ENCODE data around the gene DNAH1. TPM values are rescaled to one million over a fixed set of nuclear protein-coding genes. Genes with fewer than 3 reads are reported as not detected.

The DNAH1 gene
- total RNA-seq, 1 donor: 4.7 TPM

- H3K4me3 ChIP-seq (ENCODE audit: low read depth, low read length): no peak overlapping the region
- DNase-seq (ENCODE audit: low read depth): no peak
- TF ChIP-seq CTCF (IDR thresholded peaks at IDR 0.05; ENCODE audit: insufficient read depth, low read depth, low read length): no peak
These were observed 3.9 kb downstream of the DNAH1 start for GRCh38 chr3:52319921-52320595.

- DNase-seq (ENCODE audit: low read depth): no peak
- TF ChIP-seq CTCF (IDR thresholded peaks at IDR 0.05; ENCODE audit: insufficient read depth, low read depth, low read length): no peak
- no peak overlapping the region for H3K4me3 ChIP-seq (ENCODE audit: low read depth, low read length)
These were observed 5.4 kb downstream of the DNAH1 start for GRCh38 chr3:52321481-52321880.

- no peak for TF ChIP-seq CTCF (IDR thresholded peaks at IDR 0.05; ENCODE audit: insufficient read depth, low read depth, low read length)
- DNase-seq (ENCODE audit: low read depth): no peak
- no peak overlapping the region for H3K4me3 ChIP-seq (ENCODE audit: low read depth, low read length)
These were observed 6.3 kb downstream of the DNAH1 start for GRCh38 chr3:52322466-52322865.

GRCh38 chr3:52323526-52324295 lies 7.6 kb downstream of the DNAH1 start:
- H3K4me3 ChIP-seq (ENCODE audit: low read depth, low read length): no peak overlapping the region
- TF ChIP-seq CTCF (IDR thresholded peaks at IDR 0.05; ENCODE audit: insufficient read depth, low read depth, low read length): no peak
- no peak for DNase-seq (ENCODE audit: low read depth)

- no peak for TF ChIP-seq CTCF (IDR thresholded peaks at IDR 0.05; ENCODE audit: insufficient read depth, low read depth, low read length)
- DNase-seq (ENCODE audit: low read depth): no peak
- no peak overlapping the region for H3K4me3 ChIP-seq (ENCODE audit: low read depth, low read length)
These were observed 8.6 kb downstream of the DNAH1 start for GRCh38 chr3:52324676-52325075.

GRCh38 chr3:52325686-52326085 lies 9.6 kb downstream of the DNAH1 start:
- DNase-seq (ENCODE audit: low read depth): no peak
- no peak for TF ChIP-seq CTCF (IDR thresholded peaks at IDR 0.05; ENCODE audit: insufficient read depth, low read depth, low read length)
- no peak overlapping the region for H3K4me3 ChIP-seq (ENCODE audit: low read depth, low read length)

All from fibroblast of villous mesenchyme (primary cell).